BLaER1 (cell line): ENCODE data around the gene HMGCR.

Experiments used
- H3K27ac ChIP-seq: shearing (Covaris generic); formaldehyde crosslinking; 2 replicates; pipeline ENCODE4 v1.8.1; 2022
- H3K27me3 ChIP-seq: shearing (Covaris generic); formaldehyde crosslinking; 2 replicates; pipeline ENCODE4 v1.8.1; 2022
- H3K36me3 ChIP-seq: shearing (Covaris generic); formaldehyde crosslinking; 2 replicates; pipeline ENCODE4 v1.8.1; 2022
- H3K4me1 ChIP-seq: shearing (Covaris generic); formaldehyde crosslinking; 2 replicates; pipeline ENCODE4 v1.8.1; 2022
- H3K4me2 ChIP-seq: shearing (Covaris generic); formaldehyde crosslinking; 2 replicates; pipeline ENCODE4 v1.8.1; 2022
- H3K4me3 ChIP-seq: shearing (Covaris generic); formaldehyde crosslinking; 2 replicates; pipeline ENCODE4 v1.8.1; 2022
- H3K9ac ChIP-seq: shearing (Covaris generic); formaldehyde crosslinking; 2 replicates; pipeline ENCODE4 v1.8.1; 2022
- H3K9me3 ChIP-seq: shearing (Covaris generic); formaldehyde crosslinking; 2 replicates; pipeline ENCODE4 v1.8.1; 2022
- H4K20me1 ChIP-seq: shearing (Covaris generic); formaldehyde crosslinking; 2 replicates; pipeline ENCODE4 v1.8.1; 2022
- Cebpa-rat ChIP-seq: shearing (Covaris generic); IDR thresholded peaks from 2 replicates; pipeline ENCODE4 v1.8.1; 2022

HMGCR gene

GRCh38 chr5:75338408-75338807 lies 1.4 kb downstream of the HMGCR start:
- no peaks in the 10 kb centered on the region for H3K27me3 ChIP-seq
- H3K9me3 ChIP-seq: peaks cover 4% of the 10 kb centered on the region; the same call in 1 of the 2 replicates
- peak overlapping the region; percentile 96 for H3K4me3 ChIP-seq
- TF ChIP-seq Cebpa-rat: no peak
- peak overlapping the region; percentile 89 for H3K9ac ChIP-seq
- H3K27ac ChIP-seq: no peak overlapping the region
- H3K36me3 ChIP-seq: peaks cover 14% of the 10 kb centered on the region
- peak overlapping the region; percentile 85 for H3K4me2 ChIP-seq
- peaks cover 60% of the 10 kb centered on the region for H4K20me1 ChIP-seq
- peaks cover 18% of the 10 kb centered on the region for H3K4me1 ChIP-seq

DNA sequence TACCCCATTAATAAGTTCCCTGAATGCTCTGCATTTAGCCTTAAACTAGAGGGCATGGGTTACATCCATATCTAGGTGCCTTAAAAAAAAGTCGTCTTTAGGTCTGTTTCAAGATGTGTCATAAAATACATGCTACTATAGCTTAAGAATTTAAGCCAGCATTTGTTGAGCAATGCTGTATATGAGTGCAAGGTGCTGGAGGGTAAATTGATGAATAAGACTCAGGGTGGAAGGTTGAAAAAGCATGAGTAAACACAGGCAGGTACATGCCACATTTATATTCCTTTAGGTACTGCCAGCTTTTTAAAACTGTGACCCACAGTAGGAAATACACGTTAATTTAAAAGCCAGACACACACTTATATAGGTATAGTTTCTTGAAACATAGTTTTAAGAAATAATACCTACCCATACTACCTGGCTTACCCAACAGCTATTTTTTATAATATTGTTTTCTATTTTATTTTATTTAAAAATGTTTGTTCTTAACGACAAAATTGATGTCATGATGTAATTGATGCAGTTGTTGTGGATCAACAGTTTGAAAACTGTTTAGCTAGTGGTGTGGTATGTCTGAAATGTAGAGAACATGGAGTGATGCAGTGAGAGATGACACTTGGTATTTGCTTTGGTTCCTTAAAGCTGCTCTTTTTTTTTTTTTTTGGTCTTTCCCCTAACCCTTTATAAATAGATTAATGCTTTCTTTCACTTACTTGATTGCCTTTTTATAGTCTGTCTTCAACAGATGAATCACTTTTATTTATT lies 3.9 kb downstream of the HMGCR start:
- no peak overlapping the region for H3K9ac ChIP-seq

GRCh38 chr5:75341934-75342333 lies 4.9 kb downstream of the HMGCR start:
- peaks cover 13% of the 10 kb centered on the region for H3K4me1 ChIP-seq
- H3K36me3 ChIP-seq: peaks cover 45% of the 10 kb centered on the region

More for the DNA sequence above, 3.9 kb downstream of the HMGCR start:
- H3K9me3 ChIP-seq: no peaks in the 10 kb centered on the region
- TF ChIP-seq Cebpa-rat: no peak
- no peak overlapping the region for H3K27ac ChIP-seq
- no peak overlapping the region for H3K4me2 ChIP-seq
- peaks cover 35% of the 10 kb centered on the region for H3K36me3 ChIP-seq
- peaks cover 17% of the 10 kb centered on the region for H3K4me1 ChIP-seq
- no peaks in the 10 kb centered on the region for H3K27me3 ChIP-seq
- no peak overlapping the region for H3K4me3 ChIP-seq
- H4K20me1 ChIP-seq: peaks cover 66% of the 10 kb centered on the region

DNA sequence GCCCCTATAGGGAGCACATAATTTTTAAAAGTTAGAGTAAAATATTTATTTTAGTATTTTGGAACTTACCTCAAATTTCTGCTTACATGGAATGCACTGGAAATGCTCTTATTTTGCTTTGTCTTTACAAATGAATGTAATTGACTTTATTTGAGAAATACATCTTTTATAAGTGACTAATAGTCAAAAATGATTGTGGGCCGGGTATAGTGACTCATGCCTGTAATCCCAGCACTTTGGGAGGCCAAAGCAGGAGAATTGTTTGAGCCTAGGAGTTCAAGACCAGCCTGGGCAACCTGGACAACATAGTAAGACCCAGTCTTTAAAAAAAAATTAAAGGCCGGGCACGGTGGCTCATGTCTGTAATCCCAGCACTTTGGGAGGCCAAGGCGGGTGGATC lies 5.8 kb downstream of the HMGCR start:
- Histone ChIP-seq H3K4me1 (peaks cover 13% of the 10 kb centered on the region), H3K4me3 (no peak overlapping the region), H3K9ac (no peak overlapping the region), H3K27ac (no peak overlapping the region), H3K36me3 (peaks cover 54% of the 10 kb centered on the region), H3K9me3 (no peaks in the 10 kb centered on the region), H4K20me1 (peaks cover 59% of the 10 kb centered on the region), H3K4me2 (no peak overlapping the region), H3K27me3 (no peaks in the 10 kb centered on the region)
- TF ChIP-seq Cebpa-rat: no peak

More at GRCh38 chr5:75341934-75342333, 4.9 kb downstream of the HMGCR start:
- no peak for TF ChIP-seq Cebpa-rat
- Histone ChIP-seq H3K27me3 (no peaks in the 10 kb centered on the region), H3K4me3 (no peak overlapping the region), H3K4me2 (no peak overlapping the region), H3K27ac (no peak overlapping the region), H4K20me1 (peaks cover 66% of the 10 kb centered on the region), H3K9me3 (no peaks in the 10 kb centered on the region), H3K9ac (no peak overlapping the region)

DNA sequence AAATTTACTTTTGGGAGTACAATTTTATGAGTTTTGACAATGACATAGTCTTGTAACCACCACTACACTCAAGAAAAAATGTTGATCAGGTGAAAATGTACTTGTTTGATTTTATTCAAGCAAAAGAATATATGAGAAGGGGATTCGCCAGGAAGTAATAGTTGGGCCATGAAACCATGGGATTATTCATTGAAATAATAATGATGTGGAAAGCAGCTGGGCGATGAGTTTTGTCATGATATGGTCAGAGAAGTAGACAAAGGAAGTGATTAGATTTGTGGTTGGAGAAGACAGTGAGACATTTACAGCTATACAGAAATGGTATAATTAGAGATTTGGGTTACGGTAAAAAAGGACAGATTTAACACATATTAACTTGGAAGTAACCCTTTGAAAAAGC lies 11.2 kb downstream of the HMGCR start:
- Histone ChIP-seq H3K36me3 (peaks cover 90% of the 10 kb centered on the region), H3K9me3 (no peaks in the 10 kb centered on the region), H3K4me2 (no peak overlapping the region), H3K9ac (no peak overlapping the region), H3K27me3 (no peaks in the 10 kb centered on the region), H3K4me3 (no peak overlapping the region), H3K4me1 (no peaks in the 10 kb centered on the region), H3K27ac (no peak overlapping the region), H4K20me1 (peaks cover 7% of the 10 kb centered on the region)
- no peak for TF ChIP-seq Cebpa-rat

DNA sequence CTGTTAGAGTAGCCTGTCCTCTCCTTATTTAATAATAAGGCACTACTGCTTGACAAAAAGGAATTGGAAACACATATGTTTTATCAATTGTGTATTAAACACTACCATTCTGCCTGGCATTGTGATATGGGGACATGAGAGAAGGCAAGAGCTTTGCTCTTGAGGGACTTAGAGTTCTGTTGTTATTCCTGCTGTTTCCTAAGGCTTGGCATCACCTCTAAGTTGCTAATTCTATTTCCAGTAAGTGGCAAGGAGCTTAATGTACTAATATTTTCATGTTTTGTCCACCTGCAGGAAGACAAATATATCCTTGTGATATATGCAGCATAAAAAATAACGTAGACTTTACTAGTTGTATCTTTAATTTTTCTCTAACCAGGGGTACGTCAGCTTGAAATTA lies 12.6 kb downstream of the HMGCR start:
- TF ChIP-seq Cebpa-rat: no peak
- Histone ChIP-seq H3K27me3 (no peaks in the 10 kb centered on the region), H3K36me3 (peaks cover 92% of the 10 kb centered on the region), H3K9ac (no peak overlapping the region), H3K4me3 (no peak overlapping the region), H3K27ac (no peak overlapping the region), H3K4me2 (no peak overlapping the region), H4K20me1 (no peaks in the 10 kb centered on the region), H3K9me3 (no peaks in the 10 kb centered on the region), H3K4me1 (no peaks in the 10 kb centered on the region)

- no peaks in the 10 kb centered on the region for H3K27me3 ChIP-seq
- no peak overlapping the region for H3K27ac ChIP-seq
- no peaks in the 10 kb centered on the region for H4K20me1 ChIP-seq
- no peaks in the 10 kb centered on the region for H3K4me1 ChIP-seq
- no peak overlapping the region for H3K4me2 ChIP-seq
- no peak for TF ChIP-seq Cebpa-rat
- H3K4me3 ChIP-seq: no peak overlapping the region
- no peak overlapping the region for H3K9ac ChIP-seq
- no peaks in the 10 kb centered on the region for H3K9me3 ChIP-seq
- peaks cover 93% of the 10 kb centered on the region for H3K36me3 ChIP-seq
Observed at GRCh38 chr5:75351139-75351926, 14.3 kb downstream of the HMGCR start.

DNA sequence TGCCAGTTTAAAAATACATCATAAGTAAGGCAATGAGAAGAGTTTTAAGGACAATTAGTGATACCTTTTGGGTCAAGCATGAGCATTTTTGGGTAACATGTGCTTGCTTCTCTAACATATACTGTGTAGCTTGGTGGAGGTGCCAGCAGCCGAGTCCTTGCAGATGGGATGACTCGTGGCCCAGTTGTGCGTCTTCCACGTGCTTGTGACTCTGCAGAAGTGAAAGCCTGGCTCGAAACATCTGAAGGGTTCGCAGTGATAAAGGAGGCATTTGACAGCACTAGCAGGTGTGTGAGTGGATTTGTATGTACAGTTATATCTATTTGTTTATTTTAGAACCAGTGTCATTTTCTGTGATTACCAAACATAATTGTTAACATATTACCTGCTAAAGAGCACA lies 18.2 kb downstream of the HMGCR start:
- TF ChIP-seq Cebpa-rat: no peak
- no peaks in the 10 kb centered on the region for H3K4me1 ChIP-seq
- H3K27ac ChIP-seq: no peak overlapping the region
- H3K4me2 ChIP-seq: no peak overlapping the region
- H3K4me3 ChIP-seq: no peak overlapping the region
- H3K36me3 ChIP-seq: peaks cover 98% of the 10 kb centered on the region
- no peaks in the 10 kb centered on the region for H4K20me1 ChIP-seq
- H3K9me3 ChIP-seq: no peaks in the 10 kb centered on the region
- H3K9ac ChIP-seq: no peak overlapping the region
- H3K27me3 ChIP-seq: no peaks in the 10 kb centered on the region

DNA sequence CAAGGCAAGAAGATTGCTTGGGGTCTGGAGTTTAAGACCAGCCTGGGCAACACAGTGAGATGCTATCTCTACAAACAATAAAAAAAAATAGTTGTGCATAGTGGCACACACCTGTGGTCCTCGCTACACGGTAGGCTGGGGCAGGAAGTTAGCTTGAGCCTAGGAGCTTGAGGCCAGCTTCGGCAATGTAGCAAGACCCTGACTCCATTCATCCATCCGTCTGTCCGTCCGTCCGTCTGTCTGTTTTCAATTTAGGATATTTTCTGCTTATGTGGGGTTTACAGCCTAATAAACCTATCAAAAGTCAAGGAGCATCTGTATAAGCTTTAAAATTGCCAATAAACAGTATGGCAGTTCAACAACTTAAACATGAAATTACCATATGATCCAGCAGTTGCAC lies 19.7 kb downstream of the HMGCR start:
- Histone ChIP-seq H3K4me1 (no peaks in the 10 kb centered on the region), H3K4me3 (no peak overlapping the region), H3K9ac (no peak overlapping the region), H4K20me1 (no peaks in the 10 kb centered on the region), H3K36me3 (peaks cover 97% of the 10 kb centered on the region), H3K27ac (no peak overlapping the region), H3K27me3 (no peaks in the 10 kb centered on the region), H3K4me2 (no peak overlapping the region), H3K9me3 (no peaks in the 10 kb centered on the region)
- no peak for TF ChIP-seq Cebpa-rat

DNA sequence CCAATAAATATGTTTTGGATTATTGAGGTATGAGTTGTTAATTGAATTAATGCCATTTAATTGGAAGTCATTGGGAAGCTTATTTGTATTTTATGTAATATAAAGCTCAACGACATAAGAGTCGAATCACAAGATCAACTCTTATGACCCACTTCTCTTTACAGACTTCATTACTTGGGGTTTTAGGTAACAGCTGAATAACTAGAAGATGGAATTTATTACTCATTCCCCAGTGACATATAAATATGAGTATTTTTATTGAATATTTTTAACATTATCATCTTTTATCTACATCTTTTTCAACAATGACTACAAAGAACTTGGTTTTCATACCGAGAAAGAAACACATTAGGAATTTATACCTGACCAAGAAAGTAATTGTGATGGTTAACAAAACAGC lies 21.1 kb downstream of the HMGCR start:
- TF ChIP-seq Cebpa-rat: no peak

More for the DNA sequence above, 21.1 kb downstream of the HMGCR start:
- Histone ChIP-seq H3K4me3 (no peak overlapping the region), H3K9me3 (no peaks in the 10 kb centered on the region), H3K4me1 (no peaks in the 10 kb centered on the region), H3K27me3 (no peaks in the 10 kb centered on the region), H3K27ac (no peak overlapping the region), H4K20me1 (no peaks in the 10 kb centered on the region), H3K9ac (no peak overlapping the region), H3K4me2 (no peak overlapping the region), H3K36me3 (peaks cover 95% of the 10 kb centered on the region)
